WI38 (cell line): Measurements from ENCODE around the gene OLFML2B.

ENCODE experiments used
- H3K4me3 ChIP-seq: 2 replicates; pipeline ENCODE4 v1.5.1; 2011; ENCODE audit warnings: low read depth, mild to moderate bottlenecking, control low read depth, low read length
- TF ChIP-seq, protein P1 (sequence below): IDR thresholded peaks from 2 replicates; pipeline ENCODE4 v1.5.1; 2012; ENCODE audit warnings: low read depth, mild to moderate bottlenecking, control low read depth, low read length

OLFML2B gene

GRCh38 chr1:161999301-162000052 lies 24.2 kb downstream of the OLFML2B start:
- TF ChIP-seq, protein P1, sequence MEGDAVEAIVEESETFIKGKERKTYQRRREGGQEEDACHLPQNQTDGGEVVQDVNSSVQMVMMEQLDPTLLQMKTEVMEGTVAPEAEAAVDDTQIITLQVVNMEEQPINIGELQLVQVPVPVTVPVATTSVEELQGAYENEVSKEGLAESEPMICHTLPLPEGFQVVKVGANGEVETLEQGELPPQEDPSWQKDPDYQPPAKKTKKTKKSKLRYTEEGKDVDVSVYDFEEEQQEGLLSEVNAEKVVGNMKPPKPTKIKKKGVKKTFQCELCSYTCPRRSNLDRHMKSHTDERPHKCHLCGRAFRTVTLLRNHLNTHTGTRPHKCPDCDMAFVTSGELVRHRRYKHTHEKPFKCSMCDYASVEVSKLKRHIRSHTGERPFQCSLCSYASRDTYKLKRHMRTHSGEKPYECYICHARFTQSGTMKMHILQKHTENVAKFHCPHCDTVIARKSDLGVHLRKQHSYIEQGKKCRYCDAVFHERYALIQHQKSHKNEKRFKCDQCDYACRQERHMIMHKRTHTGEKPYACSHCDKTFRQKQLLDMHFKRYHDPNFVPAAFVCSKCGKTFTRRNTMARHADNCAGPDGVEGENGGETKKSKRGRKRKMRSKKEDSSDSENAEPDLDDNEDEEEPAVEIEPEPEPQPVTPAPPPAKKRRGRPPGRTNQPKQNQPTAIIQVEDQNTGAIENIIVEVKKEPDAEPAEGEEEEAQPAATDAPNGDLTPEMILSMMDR = no peak

GRCh38 chr1:161998811-161999210 lies 24.9 kb downstream of the OLFML2B start:
- H3K4me3 ChIP-seq = no peak overlapping the region
- TF ChIP-seq, protein P1 = no peak

More at GRCh38 chr1:161999301-162000052, 24.2 kb downstream of the OLFML2B start:
- H3K4me3 ChIP-seq = no peak overlapping the region

DNA sequence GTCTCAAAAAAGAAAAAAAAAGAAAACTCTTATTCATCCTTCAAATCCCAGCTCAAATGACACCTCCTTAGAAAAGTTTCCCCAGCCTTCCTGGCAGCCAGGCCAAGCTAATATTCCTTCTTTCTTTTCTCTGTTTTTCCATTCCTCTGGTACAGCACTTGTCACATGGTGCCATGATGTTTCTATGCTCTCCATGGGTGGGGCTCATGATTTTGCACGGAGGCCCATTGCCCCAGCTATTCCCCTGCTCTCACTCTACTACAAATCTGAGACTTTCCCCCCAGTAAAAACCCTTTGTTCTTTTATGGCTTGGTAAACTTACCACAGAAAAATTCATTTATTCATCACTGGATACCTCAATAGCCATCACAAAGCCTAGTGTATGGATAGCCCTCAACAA lies 26.5 kb downstream of the OLFML2B start:
- TF ChIP-seq, protein P1 = no peak
- H3K4me3 ChIP-seq = no peak overlapping the region

GRCh38 chr1:161994175-161994668 lies 29.4 kb downstream of the OLFML2B start:
- TF ChIP-seq, protein P1 = no peak

DNA sequence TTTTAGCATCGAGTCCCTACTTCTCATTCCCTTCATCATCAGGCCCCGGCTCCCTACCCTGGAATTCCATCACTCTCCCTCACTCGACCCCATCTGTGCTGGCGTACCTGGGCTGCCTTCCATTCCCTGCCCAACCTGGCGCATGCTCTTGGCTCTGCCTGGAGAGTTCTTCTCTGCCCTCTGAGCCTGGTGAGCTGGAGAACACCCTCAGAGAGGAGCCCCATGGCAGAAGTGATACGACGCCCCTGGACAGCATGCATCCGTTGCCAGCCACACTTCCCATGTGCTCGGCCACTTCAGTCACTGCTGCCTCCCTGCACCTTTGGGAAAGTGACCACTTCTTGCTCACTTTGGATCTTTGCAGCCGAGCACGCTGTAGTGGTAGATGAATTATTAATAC lies 30.1 kb downstream of the OLFML2B start:
- H3K4me3 ChIP-seq = no peak overlapping the region
- TF ChIP-seq, protein P1 = no peak

More at GRCh38 chr1:161994175-161994668, 29.4 kb downstream of the OLFML2B start:
- H3K4me3 ChIP-seq = no peak overlapping the region

GRCh38 chr1:161989786-161990185 lies 33.9 kb downstream of the OLFML2B start:
- TF ChIP-seq, protein P1 = no peak
- H3K4me3 ChIP-seq = no peak overlapping the region

DNA sequence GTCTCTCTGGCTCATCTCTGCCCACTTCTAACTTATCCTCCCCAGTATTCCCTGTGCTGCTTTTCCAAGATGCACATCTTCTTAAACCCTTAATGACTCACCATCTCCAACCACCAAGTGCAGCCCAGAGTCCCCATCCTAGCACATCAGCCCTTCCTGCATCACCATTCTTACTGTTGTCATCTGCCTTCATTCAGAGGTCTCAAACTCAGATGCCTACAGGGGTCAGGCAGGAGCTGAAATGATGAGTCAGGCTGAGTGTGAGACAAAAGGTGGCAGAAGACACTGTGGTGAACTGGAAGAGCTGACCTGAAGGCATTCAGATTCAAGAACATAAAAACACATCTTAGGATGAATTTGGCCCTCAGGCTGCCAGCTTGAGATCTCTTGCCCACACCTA lies 34.6 kb downstream of the OLFML2B start:
- no peak overlapping the region for H3K4me3 ChIP-seq
- TF ChIP-seq, protein P1 = no peak
